Upper lobe of left lung (tissue), 6 donors: ENCODE data around the gene CRPPA. TPM values are rescaled to one million over a fixed set of nuclear protein-coding genes. Genes with fewer than 3 reads are reported as not detected.

ENCODE experiments used
- ATAC-seq, 2 donors: fragments of 200-7000 bp; cut with Tn5 transposase; one replicate each; pipeline ENCODE4 v1.9.1; 2022; ENCODE audit warnings: mild to moderate bottlenecking in 2 of 2, moderate library complexity in 2 of 2; ENCODE audit not compliant: low FRiP score in 2 of 2
- DNase-seq, 2 donors: peaks; one replicate each; pipeline ENCODE4 v3.0.0-alpha.2; 2019 to 2020
- H3K27ac ChIP-seq, 4 donors: fragments of 200-600 bp; sonication (generic); one replicate each; pipeline ENCODE4 v1.5.1; 2016 to 2019
- H3K27me3 ChIP-seq, 4 donors: fragments of 200-600 bp; sonication (generic); one replicate each; pipeline ENCODE4 v1.5.1; 2017 to 2019
- H3K36me3 ChIP-seq, 4 donors: fragments of 200-600 bp; sonication (generic); one replicate each; pipeline ENCODE4 v1.5.1; 2016 to 2019
- H3K4me1 ChIP-seq, 4 donors: fragments of 200-600 bp; sonication (generic); one replicate each; pipeline ENCODE4 v1.5.1; 2018 to 2019
- H3K4me3 ChIP-seq, 4 donors: fragments of 200-600 bp; sonication (generic); one replicate each; pipeline ENCODE4 v1.5.1; 2017 to 2019; ENCODE audit warnings: mild to moderate bottlenecking in 2 of 4, moderate library complexity in 1 of 4
- H3K9me3 ChIP-seq, 4 donors: fragments of 200-600 bp; sonication (generic); one replicate each; pipeline ENCODE4 v1.5.1; 2018 to 2019
- CTCF ChIP-seq, 6 experiments: fragments of 450-650 bp in 4 of 6; fragments of 200-600 bp in 2 of 6; sonication (generic) in 2 of 6; IDR thresholded peaks; one replicate each; pipeline ENCODE4 v1.5.1; 2016 to 2019; ENCODE audit warnings: antibody characterized with exemption in 6 of 6
- EP300 ChIP-seq, 4 donors: sonication (generic); formaldehyde crosslinking; IDR thresholded peaks; one replicate each; pipeline ENCODE4 v1.5.1; 2017; ENCODE audit warnings: antibody characterized with exemption in 4 of 4, control low read depth in 2 of 4
- POLR2A ChIP-seq, 4 donors: fragments of 450-650 bp; IDR thresholded peaks; one replicate each; pipeline ENCODE4 v1.5.1; 2016 to 2017; ENCODE audit warnings: antibody characterized with exemption in 4 of 4, mild to moderate bottlenecking in 2 of 4
- POLR2AphosphoS5 ChIP-seq, 2 donors: sonication (generic); formaldehyde crosslinking; IDR thresholded peaks; one replicate each; pipeline ENCODE4 v1.5.1; 2017; ENCODE audit warnings: antibody characterized with exemption in 2 of 2
- WGBS, 2 donors: methylation state at CpG; one replicate each; pipeline ENCODE4 v1.1.5; 2017 to 2018; 5-methylcytosine and 5-hydroxymethylcytosine counted together
- total RNA-seq, 6 donors: library from RNA; depleted of rRNA in 4 of 6; stranded (reverse); fragments of >200 nt in 4 of 6; gene quantifications; one replicate each; pipeline versions ENCODE4 v1.1.0 to v1.2.1, GENCODE V29; 2016 to 2021
- donor health status: DM: no; HTN: no; CAD: no; lungs with moderate emphysema.
- donor health status: DM: no; HTN: yes; CAD: no; lungs with severe emphysema.

CRPPA gene
- total RNA-seq, 6 donors from 2014 or later: 1.0 to 3.3 (median 2.4) TPM

DNA sequence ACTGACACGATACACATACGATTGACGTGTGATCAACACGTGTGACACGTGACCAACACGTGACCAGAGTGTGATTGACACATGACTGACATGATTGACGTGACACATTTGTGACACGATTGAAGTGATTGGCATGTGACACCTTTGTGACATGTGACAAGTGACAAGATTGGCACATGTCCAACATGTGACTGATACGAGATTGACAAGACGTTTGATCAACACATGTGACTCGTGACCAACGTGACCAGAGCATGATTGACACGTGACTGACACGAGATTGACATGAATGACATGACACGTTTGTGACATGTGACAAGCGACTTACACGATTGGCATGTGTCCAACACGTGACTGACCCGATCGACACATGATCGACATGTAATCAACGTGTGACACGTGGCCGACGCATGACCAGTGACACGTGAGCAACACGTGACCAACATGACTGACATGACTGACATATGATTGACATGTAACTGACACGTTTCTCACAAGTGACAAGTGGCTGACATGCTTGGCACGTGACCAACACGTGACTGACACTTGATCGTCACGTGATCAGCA lies 22.0 kb downstream of the CRPPA start:
- no peak for ATAC-seq
- no peak overlapping the region for H3K4me3 ChIP-seq
- H3K36me3 ChIP-seq: no peaks in the 10 kb centered on the region
- H3K4me1 ChIP-seq: no peaks in the 10 kb centered on the region
- H3K9me3 ChIP-seq: peaks cover 5 to 7% (median 6%) of the 10 kb centered on the region in 4 donors
- DNase-seq: no peak
- WGBS, 2 donors: 96% methylated on average over 30 to 32 of the region's 32 CpGs
- H3K27me3 ChIP-seq: no peaks in the 10 kb centered on the region
- H3K27ac ChIP-seq: no peak overlapping the region
- TF ChIP-seq CTCF (IDR thresholded peaks at IDR 0.05): no peak
- TF ChIP-seq POLR2AphosphoS5 (IDR thresholded peaks at IDR 0.05): peak in 1 of 2 donors; percentile 2
- TF ChIP-seq EP300 (IDR thresholded peaks at IDR 0.05): peak in 1 of 4 donors; percentile 45

GRCh38 chr7:16398146-16399017 lies 23.0 kb downstream of the CRPPA start:
- no peaks in the 10 kb centered on the region for H3K27me3 ChIP-seq
- ATAC-seq (no peak), DNase-seq (no peak)
- TF ChIP-seq POLR2AphosphoS5 (IDR thresholded peaks at IDR 0.05): no peak
- no peak for TF ChIP-seq EP300 (IDR thresholded peaks at IDR 0.05)
- TF ChIP-seq POLR2A (IDR thresholded peaks at IDR 0.05): no peak
- TF ChIP-seq CTCF (IDR thresholded peaks at IDR 0.05): no peak
- H3K4me1 ChIP-seq: no peaks in the 10 kb centered on the region
- no peaks in the 10 kb centered on the region for H3K36me3 ChIP-seq
- H3K9me3 ChIP-seq: peaks cover 5 to 6% (median 5%) of the 10 kb centered on the region in 4 donors
- WGBS, 2 donors: 95 to 96% methylated on average over 46 of the region's 46 CpGs
- H3K27ac ChIP-seq: no peak overlapping the region
- no peak overlapping the region for H3K4me3 ChIP-seq

DNA sequence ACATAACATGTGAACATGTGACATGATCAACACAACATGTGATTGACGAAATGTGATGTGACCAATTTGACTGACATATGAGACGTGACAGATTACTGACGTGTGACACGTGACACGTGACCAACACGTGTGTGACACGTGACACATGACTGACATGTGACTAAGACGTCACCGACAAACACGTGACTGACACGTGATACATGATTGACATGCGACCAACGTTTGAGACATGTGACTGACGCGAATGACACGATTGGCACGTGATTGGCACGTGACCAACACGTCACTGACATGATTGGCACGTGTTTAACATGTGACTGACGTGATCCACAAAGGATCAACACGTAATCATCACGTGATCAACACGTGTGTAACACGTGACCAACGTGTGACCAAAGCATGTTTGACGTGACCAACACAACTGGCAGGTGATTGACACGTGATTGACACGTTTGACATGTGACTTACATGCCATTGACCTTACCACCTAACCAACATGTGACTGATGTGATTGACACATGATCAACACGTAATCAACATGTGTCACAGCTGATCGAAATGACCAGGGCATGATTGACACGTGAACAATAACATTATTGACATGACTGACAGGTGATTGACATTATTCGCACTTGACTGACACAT lies 23.7 kb downstream of the CRPPA start:
- peaks cover 0 to 3% (median 0%) of the 10 kb centered on the region in 4 donors for H3K4me1 ChIP-seq
- 95 to 96% methylated on average over 33 of the region's 33 CpGs for WGBS, 2 donors
- DNase-seq: no peak

DNA sequence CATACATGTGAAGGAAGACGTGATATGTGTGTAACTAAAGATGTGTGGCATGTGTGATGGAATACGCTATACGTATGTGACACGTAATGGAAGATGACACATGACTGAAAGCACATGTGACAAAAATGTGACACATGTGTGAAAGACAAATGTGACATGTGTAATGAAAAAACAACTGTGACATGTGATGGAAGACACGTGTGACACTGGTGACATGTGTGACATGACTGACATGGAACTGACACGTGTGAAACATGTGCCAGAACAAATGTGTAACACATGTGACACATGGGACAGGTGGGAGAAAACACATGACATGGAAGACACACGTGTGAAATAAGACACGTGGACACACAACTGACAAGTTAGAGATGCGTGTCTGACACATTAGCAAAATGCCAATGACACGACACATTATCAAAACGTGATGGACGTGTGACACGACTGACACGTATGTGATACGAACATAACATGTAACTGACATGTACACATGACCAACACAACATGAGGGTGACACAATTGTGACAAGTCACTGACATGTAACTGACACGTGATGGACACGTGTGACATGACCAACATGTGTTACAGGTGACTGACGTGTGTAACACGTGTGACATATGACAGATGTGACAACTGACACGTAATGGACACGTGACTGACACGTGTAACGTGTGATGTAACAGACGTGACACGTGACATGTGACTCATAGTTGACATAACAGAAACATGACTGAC lies 24.4 kb downstream of the CRPPA start:
- ATAC-seq (no peak), DNase-seq (no peak)
- Histone ChIP-seq H3K4me1 (peaks cover 0 to 6% (median 0%) of the 10 kb centered on the region in 4 donors), H3K27ac (no peak overlapping the region), H3K9me3 (no peaks in the 10 kb centered on the region), H3K27me3 (no peaks in the 10 kb centered on the region), H3K36me3 (no peaks in the 10 kb centered on the region), H3K4me3 (no peak overlapping the region)
- TF ChIP-seq POLR2A (IDR thresholded peaks at IDR 0.05) (no peak), EP300 (IDR thresholded peaks at IDR 0.05) (no peak), CTCF (IDR thresholded peaks at IDR 0.05) (no peak), POLR2AphosphoS5 (IDR thresholded peaks at IDR 0.05) (no peak)
- WGBS, 2 donors: 95 to 96% methylated on average over 25 of the region's 25 CpGs

More for the DNA sequence above, 23.7 kb downstream of the CRPPA start:
- Histone ChIP-seq H3K27ac (no peak overlapping the region), H3K36me3 (no peaks in the 10 kb centered on the region), H3K9me3 (peaks cover 0 to under 1% (median 0%) of the 10 kb centered on the region in 4 donors), H3K4me3 (no peak overlapping the region), H3K27me3 (no peaks in the 10 kb centered on the region)
- TF ChIP-seq EP300 (IDR thresholded peaks at IDR 0.05): peak in 1 of 4 donors; percentile 1
- no peak for TF ChIP-seq CTCF (IDR thresholded peaks at IDR 0.05)
- no peak for ATAC-seq
